HFF-Myc (cell line): ENCODE measurements around the gene PRR23A.

Experiments used
- DNase-seq: peaks from one replicate; pipeline ENCODE4 v3.0.0-alpha.2; 2011; ENCODE audit warnings: low read depth; ENCODE audit errors: extremely low read depth
- H3K4me3 ChIP-seq: replicated peaks from 2 replicates; pipeline ENCODE4 v1.5.1; 2011; ENCODE audit warnings: low read depth, mild to moderate bottlenecking, control low read depth, low read length
- CTCF ChIP-seq: IDR thresholded peaks from 2 replicates; pipeline ENCODE4 v1.5.1; 2012; ENCODE audit warnings: mild to moderate bottlenecking, low read depth, low read length, control low read depth; ENCODE audit errors: missing control alignments

Gene PRR23A

GRCh38 chr3:139006051-139006716 lies at the start of gene PRR23A:
PRR23A (minus strand) TSS chr3:139006268; CDS start chr3:139006268, 0 bp downstream.
- no peak for TF ChIP-seq CTCF
- no peak within 1 kb of the TSS for H3K4me3 ChIP-seq
- no peak for DNase-seq

GRCh38 chr3:139052802-139053600 lies 46.9 kb upstream of the PRR23A start:
- H3K4me3 ChIP-seq: no peak overlapping the region
- no peak for TF ChIP-seq CTCF
- DNase-seq: no peak

- peak; percentile 30 for TF ChIP-seq CTCF
- DNase-seq: no peak
- H3K4me3 ChIP-seq: no peak within 1 kb of the TSS
Observed at GRCh38 chr3:139044366-139045210, 38.5 kb upstream of the PRR23A start, which contains the start of gene PRR23C. PRR23C (minus strand) TSS chr3:139044892; CDS start chr3:139044620, 272 bp downstream.

- H3K4me3 ChIP-seq: no peak overlapping the region
- no peak for TF ChIP-seq CTCF
- no peak for DNase-seq
Observed at GRCh38 chr3:139043554-139044365, 37.7 kb upstream of the PRR23A start.

- DNase-seq: no peak
- TF ChIP-seq CTCF: no peak
Observed at GRCh38 chr3:139037478-139037877, 31.4 kb upstream of the PRR23A start.

More at GRCh38 chr3:139037478-139037877, 31.4 kb upstream of the PRR23A start:
- no peak overlapping the region for H3K4me3 ChIP-seq
